HepG2 (cell line): Measurements from ENCODE around the gene CARD8. TPM values are rescaled to one million over a fixed set of nuclear protein-coding genes. Genes with fewer than 3 reads are reported as not detected.

ENCODE experiments used
- ELF3 ChIP-seq: IDR thresholded peaks from 2 replicates; pipeline ENCODE4 v1.6.1; 2016; ENCODE audit warnings: missing genetic modification reagents, missing compliant biosample characterization
- ETV5 ChIP-seq: IDR thresholded peaks from 2 replicates; pipeline ENCODE4 v1.6.1; 2018; ENCODE audit warnings: missing biosample characterization, missing genetic modification reagents, inconsistent platforms, borderline replicate concordance
- FLYWCH1 ChIP-seq: sonication (generic); formaldehyde crosslinking; IDR thresholded peaks from 2 replicates; pipeline ENCODE4 v1.8.1; 2023; ENCODE audit warnings: mild to moderate bottlenecking, missing genetic modification reagents
- KLF6 ChIP-seq: IDR thresholded peaks from 2 replicates; pipeline ENCODE4 v1.8.0; 2016; ENCODE audit warnings: missing biosample characterization, missing genetic modification reagents
- RELA ChIP-seq: sonication (generic); formaldehyde crosslinking; IDR thresholded peaks from 2 replicates; pipeline ENCODE4 v1.4.0; 2020; ENCODE audit warnings: missing genetic modification reagents
- SAFB2 ChIP-seq: sonication (generic); formaldehyde crosslinking; IDR thresholded peaks from 2 replicates; pipeline ENCODE4 v1.5.1; 2020; ENCODE audit warnings: missing genetic modification reagents, low read depth, mild to moderate bottlenecking, borderline replicate concordance
- SIN3A ChIP-seq: IDR thresholded peaks from 2 replicates; pipeline ENCODE4 v1.6.1; 2011; ENCODE audit warnings: low read depth, mild to moderate bottlenecking, control low read depth, low read length, borderline replicate concordance
- SNAPC2 ChIP-seq: sonication (generic); formaldehyde crosslinking; IDR thresholded peaks from 2 replicates; pipeline ENCODE4 v1.8.1; 2022; ENCODE audit warnings: mild to moderate bottlenecking, missing genetic modification reagents
- ZBTB7A ChIP-seq: sonication (generic); formaldehyde crosslinking; IDR thresholded peaks from 2 replicates; pipeline ENCODE4 v1.8.0; 2022; ENCODE audit warnings: mild to moderate bottlenecking, missing genetic modification reagents
- ZNF121 ChIP-seq: sonication (generic); formaldehyde crosslinking; IDR thresholded peaks from 2 replicates; pipeline ENCODE4 v1.5.0; 2020; ENCODE audit warnings: mild to moderate bottlenecking, missing genetic modification reagents
- ZSCAN29 ChIP-seq: sonication (generic); formaldehyde crosslinking; conservative IDR thresholded peaks from 2 replicates; pipeline ENCODE4 v1.4.0; 2020; ENCODE audit warnings: mild to moderate bottlenecking, missing genetic modification reagents
- polyA plus RNA-seq, 8 experiments: library from polyadenylated mRNA; depleted of rRNA in 3 of 8; stranded (reverse) in 7 of 8; unstranded in 1 of 8; fragments of >200 nt; fragmentation: Illumina TruSeq in 4 of 8; extraction: Trizol in 4 of 8; gene quantifications; 2 replicates each; pipeline versions ENCODE4 v1.2.1 to v1.2.3, GENCODE V29; 2011 to 2016; ENCODE audit warnings: low read depth in 4 of 8, missing spikeins in 1 of 8, mixed read lengths in 1 of 8; ENCODE audit not compliant: insufficient read depth in 1 of 8
- total RNA-seq, 5 experiments: library from RNA; depleted of rRNA; stranded (reverse); fragments of >200 nt; fragmentation: Illumina TruSeq; extraction: Trizol; gene quantifications; 2 replicates each; pipeline ENCODE4 v1.2.3, GENCODE V29; 2016; ENCODE audit warnings: low read depth in 1 of 5
- TF ChIP-seq, protein P1 (sequence below): sonication (generic); formaldehyde crosslinking; IDR thresholded peaks from 2 replicates; pipeline ENCODE4 v1.4.0; 2020; ENCODE audit warnings: missing genetic modification reagents
- TF ChIP-seq, protein P2 (sequence below): sonication (generic); formaldehyde crosslinking; IDR thresholded peaks from 2 replicates; pipeline ENCODE4 v1.5.1; 2020; ENCODE audit warnings: mild to moderate bottlenecking, missing genetic modification reagents, borderline replicate concordance
- TF ChIP-seq, protein P3 (sequence below): sonication (generic); formaldehyde crosslinking; IDR thresholded peaks from 2 replicates; pipeline ENCODE4 v1.5.1; 2020; ENCODE audit warnings: missing genetic modification reagents, mild to moderate bottlenecking, borderline replicate concordance
- TF ChIP-seq, protein P4 (sequence below): sonication (generic); formaldehyde crosslinking; IDR thresholded peaks from 2 replicates; pipeline ENCODE4 v1.5.0; 2020; ENCODE audit warnings: mild to moderate bottlenecking, missing genetic modification reagents
- TF ChIP-seq, protein P5 (sequence below): sonication (generic); formaldehyde crosslinking; conservative IDR thresholded peaks from 2 replicates; pipeline ENCODE4 v1.8.0; 2022; ENCODE audit warnings: mild to moderate bottlenecking, moderate library complexity, missing genetic modification reagents

CARD8 gene
- total and polyA plus RNA-seq, 2 of the 13 experiments (the other 11 are each of a cell fraction or from before 2014, with no cell fraction given), result 15.0 to 19.2 TPM

DNA sequence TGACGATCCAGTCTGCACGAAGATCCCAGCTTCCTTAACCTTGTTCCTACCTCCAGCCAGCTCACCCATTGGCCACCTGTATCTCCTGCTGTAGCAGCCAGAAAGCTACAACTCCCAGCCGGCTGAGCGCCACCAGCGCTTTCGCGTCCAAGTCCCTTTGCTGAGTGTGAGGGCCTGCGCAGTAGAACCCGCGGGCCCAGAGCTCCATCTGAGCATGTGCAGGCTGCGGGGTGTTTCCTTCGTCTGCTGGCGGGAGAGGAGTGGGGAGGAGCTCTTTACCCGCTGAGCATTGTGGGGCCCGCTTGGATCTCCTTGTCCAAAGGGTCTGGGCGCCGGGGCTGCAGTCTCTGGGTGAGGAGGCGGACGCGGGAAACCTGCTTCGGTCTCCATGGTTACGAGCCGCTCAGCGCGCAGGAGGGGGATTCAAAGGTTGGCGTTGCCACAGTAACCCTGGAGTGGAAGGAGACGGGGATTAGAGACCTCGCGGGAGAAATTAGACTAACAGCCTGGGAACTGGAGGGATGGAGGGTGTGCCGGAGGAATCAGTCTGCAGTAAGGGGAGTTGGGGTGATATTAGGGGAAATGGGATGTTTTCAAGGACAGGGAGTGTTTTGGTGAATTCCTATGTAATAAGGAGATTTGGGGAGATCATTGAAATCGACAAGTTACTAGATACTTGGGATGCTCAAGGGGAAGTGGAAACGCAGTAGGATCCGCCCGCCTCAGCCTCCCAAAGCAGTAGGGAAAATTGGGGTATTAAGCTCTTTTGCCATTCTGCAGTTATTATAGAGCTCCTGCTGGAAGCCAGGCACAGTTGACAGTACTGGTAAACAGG, 51.7 kb downstream of the CARD8 start (continued):
- TF ChIP-seq, protein P1, sequence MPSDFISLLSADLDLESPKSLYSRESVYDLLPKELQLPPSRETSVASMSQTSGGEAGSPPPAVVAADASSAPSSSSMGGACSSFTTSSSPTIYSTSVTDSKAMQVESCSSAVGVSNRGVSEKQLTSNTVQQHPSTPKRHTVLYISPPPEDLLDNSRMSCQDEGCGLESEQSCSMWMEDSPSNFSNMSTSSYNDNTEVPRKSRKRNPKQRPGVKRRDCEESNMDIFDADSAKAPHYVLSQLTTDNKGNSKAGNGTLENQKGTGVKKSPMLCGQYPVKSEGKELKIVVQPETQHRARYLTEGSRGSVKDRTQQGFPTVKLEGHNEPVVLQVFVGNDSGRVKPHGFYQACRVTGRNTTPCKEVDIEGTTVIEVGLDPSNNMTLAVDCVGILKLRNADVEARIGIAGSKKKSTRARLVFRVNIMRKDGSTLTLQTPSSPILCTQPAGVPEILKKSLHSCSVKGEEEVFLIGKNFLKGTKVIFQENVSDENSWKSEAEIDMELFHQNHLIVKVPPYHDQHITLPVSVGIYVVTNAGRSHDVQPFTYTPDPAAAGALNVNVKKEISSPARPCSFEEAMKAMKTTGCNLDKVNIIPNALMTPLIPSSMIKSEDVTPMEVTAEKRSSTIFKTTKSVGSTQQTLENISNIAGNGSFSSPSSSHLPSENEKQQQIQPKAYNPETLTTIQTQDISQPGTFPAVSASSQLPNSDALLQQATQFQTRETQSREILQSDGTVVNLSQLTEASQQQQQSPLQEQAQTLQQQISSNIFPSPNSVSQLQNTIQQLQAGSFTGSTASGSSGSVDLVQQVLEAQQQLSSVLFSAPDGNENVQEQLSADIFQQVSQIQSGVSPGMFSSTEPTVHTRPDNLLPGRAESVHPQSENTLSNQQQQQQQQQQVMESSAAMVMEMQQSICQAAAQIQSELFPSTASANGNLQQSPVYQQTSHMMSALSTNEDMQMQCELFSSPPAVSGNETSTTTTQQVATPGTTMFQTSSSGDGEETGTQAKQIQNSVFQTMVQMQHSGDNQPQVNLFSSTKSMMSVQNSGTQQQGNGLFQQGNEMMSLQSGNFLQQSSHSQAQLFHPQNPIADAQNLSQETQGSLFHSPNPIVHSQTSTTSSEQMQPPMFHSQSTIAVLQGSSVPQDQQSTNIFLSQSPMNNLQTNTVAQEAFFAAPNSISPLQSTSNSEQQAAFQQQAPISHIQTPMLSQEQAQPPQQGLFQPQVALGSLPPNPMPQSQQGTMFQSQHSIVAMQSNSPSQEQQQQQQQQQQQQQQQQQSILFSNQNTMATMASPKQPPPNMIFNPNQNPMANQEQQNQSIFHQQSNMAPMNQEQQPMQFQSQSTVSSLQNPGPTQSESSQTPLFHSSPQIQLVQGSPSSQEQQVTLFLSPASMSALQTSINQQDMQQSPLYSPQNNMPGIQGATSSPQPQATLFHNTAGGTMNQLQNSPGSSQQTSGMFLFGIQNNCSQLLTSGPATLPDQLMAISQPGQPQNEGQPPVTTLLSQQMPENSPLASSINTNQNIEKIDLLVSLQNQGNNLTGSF, result no peak
- no peak for TF ChIP-seq ZSCAN29
- TF ChIP-seq RELA (CRISPR knock-in tag), result no peak
- TF ChIP-seq FLYWCH1, result no peak
- no peak for TF ChIP-seq ZBTB7A (CRISPR knock-in tag)
- TF ChIP-seq, protein P2, sequence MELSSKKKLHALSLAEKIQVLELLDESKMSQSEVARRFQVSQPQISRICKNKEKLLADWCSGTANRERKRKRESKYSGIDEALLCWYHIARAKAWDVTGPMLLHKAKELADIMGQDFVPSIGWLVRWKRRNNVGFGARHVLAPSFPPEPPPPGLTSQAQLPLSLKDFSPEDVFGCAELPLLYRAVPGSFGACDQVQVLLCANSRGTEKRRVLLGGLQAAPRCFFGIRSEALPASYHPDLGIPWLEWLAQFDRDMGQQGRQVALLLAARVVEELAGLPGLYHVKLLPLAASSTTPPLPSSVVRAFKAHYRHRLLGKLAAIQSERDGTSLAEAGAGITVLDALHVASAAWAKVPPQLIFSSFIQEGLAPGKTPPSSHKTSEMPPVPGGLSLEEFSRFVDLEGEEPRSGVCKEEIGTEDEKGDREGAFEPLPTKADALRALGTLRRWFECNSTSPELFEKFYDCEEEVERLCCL (CRISPR knock-in tag), result no peak
- peak; percentile 71 for TF ChIP-seq SNAPC2 (CRISPR knock-in tag)
- TF ChIP-seq, protein P3, sequence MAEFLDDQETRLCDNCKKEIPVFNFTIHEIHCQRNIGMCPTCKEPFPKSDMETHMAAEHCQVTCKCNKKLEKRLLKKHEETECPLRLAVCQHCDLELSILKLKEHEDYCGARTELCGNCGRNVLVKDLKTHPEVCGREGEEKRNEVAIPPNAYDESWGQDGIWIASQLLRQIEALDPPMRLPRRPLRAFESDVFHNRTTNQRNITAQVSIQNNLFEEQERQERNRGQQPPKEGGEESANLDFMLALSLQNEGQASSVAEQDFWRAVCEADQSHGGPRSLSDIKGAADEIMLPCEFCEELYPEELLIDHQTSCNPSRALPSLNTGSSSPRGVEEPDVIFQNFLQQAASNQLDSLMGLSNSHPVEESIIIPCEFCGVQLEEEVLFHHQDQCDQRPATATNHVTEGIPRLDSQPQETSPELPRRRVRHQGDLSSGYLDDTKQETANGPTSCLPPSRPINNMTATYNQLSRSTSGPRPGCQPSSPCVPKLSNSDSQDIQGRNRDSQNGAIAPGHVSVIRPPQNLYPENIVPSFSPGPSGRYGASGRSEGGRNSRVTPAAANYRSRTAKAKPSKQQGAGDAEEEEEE, result no peak
- TF ChIP-seq, protein P4, sequence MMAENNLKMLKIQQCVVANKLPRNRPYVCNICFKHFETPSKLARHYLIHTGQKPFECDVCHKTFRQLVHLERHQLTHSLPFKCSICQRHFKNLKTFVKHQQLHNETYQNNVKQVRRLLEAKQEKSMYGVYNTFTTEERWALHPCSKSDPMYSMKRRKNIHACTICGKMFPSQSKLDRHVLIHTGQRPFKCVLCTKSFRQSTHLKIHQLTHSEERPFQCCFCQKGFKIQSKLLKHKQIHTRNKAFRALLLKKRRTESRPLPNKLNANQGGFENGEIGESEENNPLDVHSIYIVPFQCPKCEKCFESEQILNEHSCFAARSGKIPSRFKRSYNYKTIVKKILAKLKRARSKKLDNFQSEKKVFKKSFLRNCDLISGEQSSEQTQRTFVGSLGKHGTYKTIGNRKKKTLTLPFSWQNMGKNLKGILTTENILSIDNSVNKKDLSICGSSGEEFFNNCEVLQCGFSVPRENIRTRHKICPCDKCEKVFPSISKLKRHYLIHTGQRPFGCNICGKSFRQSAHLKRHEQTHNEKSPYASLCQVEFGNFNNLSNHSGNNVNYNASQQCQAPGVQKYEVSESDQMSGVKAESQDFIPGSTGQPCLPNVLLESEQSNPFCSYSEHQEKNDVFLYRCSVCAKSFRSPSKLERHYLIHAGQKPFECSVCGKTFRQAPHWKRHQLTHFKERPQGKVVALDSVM, result no peak
- peak; percentile 59; the same call in 1 of the 2 replicates for TF ChIP-seq ELF3
- TF ChIP-seq SIN3A, result peak; percentile 85; the same call in 1 of the 2 replicates
- peak; percentile 85 for TF ChIP-seq ZNF121 (CRISPR knock-in tag)
- no peak; the same call in 1 of the 2 replicates for TF ChIP-seq KLF6 (CRISPR knock-in tag)
- TF ChIP-seq ETV5 (CRISPR knock-in tag), result no peak
- TF ChIP-seq, protein P5, sequence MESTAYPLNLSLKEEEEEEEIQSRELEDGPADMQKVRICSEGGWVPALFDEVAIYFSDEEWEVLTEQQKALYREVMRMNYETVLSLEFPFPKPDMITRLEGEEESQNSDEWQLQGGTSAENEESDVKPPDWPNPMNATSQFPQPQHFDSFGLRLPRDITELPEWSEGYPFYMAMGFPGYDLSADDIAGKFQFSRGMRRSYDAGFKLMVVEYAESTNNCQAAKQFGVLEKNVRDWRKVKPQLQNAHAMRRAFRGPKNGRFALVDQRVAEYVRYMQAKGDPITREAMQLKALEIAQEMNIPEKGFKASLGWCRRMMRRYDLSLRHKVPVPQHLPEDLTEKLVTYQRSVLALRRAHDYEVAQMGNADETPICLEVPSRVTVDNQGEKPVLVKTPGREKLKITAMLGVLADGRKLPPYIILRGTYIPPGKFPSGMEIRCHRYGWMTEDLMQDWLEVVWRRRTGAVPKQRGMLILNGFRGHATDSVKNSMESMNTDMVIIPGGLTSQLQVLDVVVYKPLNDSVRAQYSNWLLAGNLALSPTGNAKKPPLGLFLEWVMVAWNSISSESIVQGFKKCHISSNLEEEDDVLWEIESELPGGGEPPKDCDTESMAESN (CRISPR knock-in tag), result peak; percentile 56
- 0 out of 2 replicates have a peak, but pooled peaks have one; percentile 19 for TF ChIP-seq SAFB2
